OCI-LY1 (cell line): ENCODE measurements around the gene SFRP2.

Experiments used
- H2AFZ ChIP-seq: fragments of 200-600 bp; sonication (generic), shearing (Covaris generic); 2 replicates; pipeline ENCODE4 v1.6.0; 2014; ENCODE audit warnings: antibody characterized with exemption, mild to moderate bottlenecking, low read length
- H3F3A ChIP-seq: fragments of 200-600 bp; sonication (generic), shearing (Covaris generic); 2 replicates; pipeline ENCODE4 v1.6.0; 2014; ENCODE audit warnings: mild to moderate bottlenecking, antibody characterized with exemption, low read length, moderate library complexity; ENCODE audit not compliant: insufficient read depth
- H3K27ac ChIP-seq: fragments of 200-600 bp; sonication (generic); 2 replicates; pipeline ENCODE4 v1.5.1; 2014; ENCODE audit warnings: low read length, mixed run types, mild to moderate bottlenecking, low read depth; ENCODE audit not compliant: poor library complexity, severe bottlenecking
- H3K27me3 ChIP-seq: fragments of 200-600 bp; sonication (generic); 2 replicates; pipeline ENCODE4 v1.6.0; 2014; ENCODE audit warnings: antibody characterized with exemption, mild to moderate bottlenecking, low read length, moderate library complexity; ENCODE audit not compliant: insufficient read depth
- H3K36me3 ChIP-seq: fragments of 200-600 bp; sonication (generic); 2 replicates; pipeline ENCODE4 v1.6.1; 2014; ENCODE audit warnings: mild to moderate bottlenecking, antibody characterized with exemption, low read length, moderate library complexity, mixed read lengths; ENCODE audit not compliant: insufficient read depth
- H3K4me1 ChIP-seq: fragments of 200-600 bp; sonication (generic); 2 replicates; pipeline ENCODE4 v1.5.1; 2014; ENCODE audit warnings: mild to moderate bottlenecking, low read length, moderate library complexity; ENCODE audit not compliant: insufficient read depth, severe bottlenecking
- H3K4me2 ChIP-seq: fragments of 200-600 bp; sonication (generic), shearing (Covaris generic); 2 replicates; pipeline ENCODE4 v1.6.1; 2014; ENCODE audit warnings: low read length
- H3K4me3 ChIP-seq: fragments of 200-600 bp; sonication (generic); 2 replicates; pipeline ENCODE4 v1.5.1; 2014; ENCODE audit warnings: low read length, low read depth, mild to moderate bottlenecking, mixed read lengths; ENCODE audit not compliant: poor library complexity, severe bottlenecking
- H3K79me2 ChIP-seq: fragments of 200-600 bp; shearing (Covaris generic); 2 replicates; pipeline ENCODE4 v1.6.1; 2016; ENCODE audit warnings: mixed run types, low read length, mixed read lengths; ENCODE audit not compliant: insufficient read depth
- H3K9ac ChIP-seq: fragments of 200-600 bp; sonication (generic), shearing (Covaris generic); 2 replicates; pipeline ENCODE4 v1.6.1; 2014; ENCODE audit warnings: mild to moderate bottlenecking, low read length, mixed read lengths
- H3K9me2 ChIP-seq: fragments of 200-600 bp; sonication (generic), shearing (Covaris generic); 2 replicates; pipeline ENCODE4 v1.6.1; 2014; ENCODE audit warnings: low read depth, mild to moderate bottlenecking, low read length, mixed read lengths
- H3K9me3 ChIP-seq: fragments of 200-600 bp; shearing (Covaris generic); 2 replicates; pipeline ENCODE4 v1.6.1; 2014; ENCODE audit warnings: low read length, mixed read lengths
- H4K20me1 ChIP-seq: fragments of 200-600 bp; sonication (generic), shearing (Covaris generic); 2 replicates; pipeline ENCODE4 v1.6.0; 2016; ENCODE audit warnings: mild to moderate bottlenecking, low read length; ENCODE audit not compliant: insufficient read depth
- EZH2 ChIP-seq: fragments of 200-600 bp; sonication (generic), shearing (Covaris generic); IDR thresholded peaks from 2 replicates; pipeline ENCODE4 v1.8.0; 2017; ENCODE audit warnings: borderline replicate concordance, mixed run types, mild to moderate bottlenecking, antibody characterized with exemption, low read length, moderate library complexity, mixed read lengths
- TF ChIP-seq, protein P1 (sequence below): fragments of 200-600 bp; sonication (generic), shearing (Covaris generic); IDR thresholded peaks from 2 replicates; pipeline ENCODE4 v1.5.1; 2017; ENCODE audit warnings: mild to moderate bottlenecking, antibody characterized with exemption, low read length, moderate library complexity, mixed read lengths

Gene SFRP2

DNA sequence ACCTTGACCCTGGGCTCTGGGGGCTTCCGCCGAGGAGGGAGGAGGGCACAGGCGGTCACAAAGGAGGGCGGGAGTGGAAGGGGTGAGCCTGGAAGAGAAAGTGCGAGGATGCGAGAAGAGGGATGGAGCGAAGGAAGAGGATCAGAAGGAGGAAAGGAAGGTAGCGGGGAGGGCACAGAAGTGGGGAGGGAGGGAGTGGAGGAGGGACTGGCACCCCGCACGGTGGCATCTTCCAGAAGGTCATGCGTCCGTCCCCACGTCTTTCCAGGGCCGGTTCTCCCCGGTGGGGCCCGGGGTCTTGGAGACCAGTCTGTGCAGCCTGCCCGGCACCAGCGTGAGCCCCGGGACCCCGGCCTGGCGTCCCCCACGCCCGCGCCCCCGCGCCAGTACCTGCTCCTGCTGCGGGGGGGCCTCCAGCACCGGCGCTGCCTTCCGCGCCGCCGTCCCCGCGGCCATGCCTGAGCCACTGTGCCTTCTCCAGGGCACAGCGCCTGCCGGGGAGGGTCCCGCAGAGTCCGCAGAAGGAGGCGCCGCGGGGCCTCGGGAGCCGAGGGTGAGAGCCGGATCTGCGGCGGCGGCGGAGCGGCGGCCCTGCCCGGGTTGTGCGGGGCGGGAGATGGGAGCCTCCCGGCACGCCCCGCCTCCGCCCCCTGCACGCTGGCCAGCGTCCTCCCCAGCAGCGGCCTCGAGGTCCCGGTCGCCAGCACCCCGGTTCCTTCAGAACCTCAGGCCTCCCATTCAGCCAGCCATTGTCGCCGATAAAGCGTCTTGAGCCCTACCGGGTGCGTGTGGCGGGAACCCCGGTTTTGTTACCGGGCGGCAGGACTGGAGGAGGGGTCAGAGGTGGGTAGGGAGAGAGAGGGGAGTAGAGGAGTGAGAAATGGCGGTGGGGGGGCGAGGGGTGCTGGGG is 29.2 kb downstream of the SFRP2 start, which contains the start of gene RNF175:
Gene RNF175, minus strand, starts transcription at position 618 of the 910 bp plus-strand sequence. Its CDS starts 162 bp downstream, at position 456.
- H3K9me2 ChIP-seq, result no peaks in the 10 kb centered on the region
- H3K9me3 ChIP-seq, result no peaks in the 10 kb centered on the region
- H3F3A ChIP-seq, result no peaks in the 10 kb centered on the region
- no peaks in the 10 kb centered on the region for H4K20me1 ChIP-seq
- TF ChIP-seq EZH2, result no peak
- TF ChIP-seq, protein P1, sequence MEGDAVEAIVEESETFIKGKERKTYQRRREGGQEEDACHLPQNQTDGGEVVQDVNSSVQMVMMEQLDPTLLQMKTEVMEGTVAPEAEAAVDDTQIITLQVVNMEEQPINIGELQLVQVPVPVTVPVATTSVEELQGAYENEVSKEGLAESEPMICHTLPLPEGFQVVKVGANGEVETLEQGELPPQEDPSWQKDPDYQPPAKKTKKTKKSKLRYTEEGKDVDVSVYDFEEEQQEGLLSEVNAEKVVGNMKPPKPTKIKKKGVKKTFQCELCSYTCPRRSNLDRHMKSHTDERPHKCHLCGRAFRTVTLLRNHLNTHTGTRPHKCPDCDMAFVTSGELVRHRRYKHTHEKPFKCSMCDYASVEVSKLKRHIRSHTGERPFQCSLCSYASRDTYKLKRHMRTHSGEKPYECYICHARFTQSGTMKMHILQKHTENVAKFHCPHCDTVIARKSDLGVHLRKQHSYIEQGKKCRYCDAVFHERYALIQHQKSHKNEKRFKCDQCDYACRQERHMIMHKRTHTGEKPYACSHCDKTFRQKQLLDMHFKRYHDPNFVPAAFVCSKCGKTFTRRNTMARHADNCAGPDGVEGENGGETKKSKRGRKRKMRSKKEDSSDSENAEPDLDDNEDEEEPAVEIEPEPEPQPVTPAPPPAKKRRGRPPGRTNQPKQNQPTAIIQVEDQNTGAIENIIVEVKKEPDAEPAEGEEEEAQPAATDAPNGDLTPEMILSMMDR, result no peak
- H3K79me2 ChIP-seq, result no peaks in the 10 kb centered on the region
- no peak within 1 kb of the TSS for H2AFZ ChIP-seq
- no peak within 1 kb of the TSS for H3K4me3 ChIP-seq
- no peak within 1 kb of the TSS for H3K9ac ChIP-seq
- H3K36me3 ChIP-seq, result no peaks in the 10 kb centered on the region
- H3K4me1 ChIP-seq, result no peaks in the 10 kb centered on the region
- H3K27me3 ChIP-seq, result no peaks in the 10 kb centered on the region; the same call in 1 of the 2 replicates
- H3K4me2 ChIP-seq, result no peak within 1 kb of the TSS
- no peak within 1 kb of the TSS for H3K27ac ChIP-seq

- H2AFZ ChIP-seq, result no peak overlapping the region
- H4K20me1 ChIP-seq, result no peaks in the 10 kb centered on the region
- H3K9me3 ChIP-seq, result no peaks in the 10 kb centered on the region
- H3K27me3 ChIP-seq, result no peaks in the 10 kb centered on the region; the same call in 1 of the 2 replicates
- no peaks in the 10 kb centered on the region for H3K9me2 ChIP-seq
- H3F3A ChIP-seq, result no peaks in the 10 kb centered on the region
- H3K9ac ChIP-seq, result no peak overlapping the region
- TF ChIP-seq, protein P1, result no peak
- no peak for TF ChIP-seq EZH2
- no peak overlapping the region for H3K27ac ChIP-seq
- H3K36me3 ChIP-seq, result no peaks in the 10 kb centered on the region
- H3K4me1 ChIP-seq, result no peaks in the 10 kb centered on the region
- H3K4me2 ChIP-seq, result no peak overlapping the region
- no peaks in the 10 kb centered on the region for H3K79me2 ChIP-seq
- no peak overlapping the region for H3K4me3 ChIP-seq
These were observed 30.0 kb downstream of the SFRP2 start for GRCh38 chr4:153758688-153759406.

- no peaks in the 10 kb centered on the region for H3K4me1 ChIP-seq
- H3K36me3 ChIP-seq, result no peaks in the 10 kb centered on the region
- no peaks in the 10 kb centered on the region for H3K79me2 ChIP-seq
- no peaks in the 10 kb centered on the region for H3K9me2 ChIP-seq
- H3F3A ChIP-seq, result no peaks in the 10 kb centered on the region
- no peak overlapping the region for H3K27ac ChIP-seq
- H3K27me3 ChIP-seq, result no peaks in the 10 kb centered on the region; the same call in 1 of the 2 replicates
- no peak overlapping the region for H2AFZ ChIP-seq
- H3K9ac ChIP-seq, result no peak overlapping the region
- no peak overlapping the region for H3K4me2 ChIP-seq
- no peaks in the 10 kb centered on the region for H3K9me3 ChIP-seq
- H4K20me1 ChIP-seq, result no peaks in the 10 kb centered on the region
- TF ChIP-seq, protein P1, result no peak
- TF ChIP-seq EZH2, result no peak
- H3K4me3 ChIP-seq, result no peak overlapping the region
These were observed 30.7 kb downstream of the SFRP2 start for GRCh38 chr4:153758136-153758535.
